ENCODE measurements around the gene IFT172. TPM values are rescaled to one million over a fixed set of nuclear protein-coding genes. Genes with fewer than 3 reads are reported as not detected.

Gene IFT172
- total RNA-seq (2022; extraction: Qiagen RNA extraction), result 7.7 to 8.7 TPM (median 8.3 TPM) in 5 replicates

GRCh38 chr2:27489498-27490397 lies at the start of gene IFT172:
TSS of gene IFT172 (minus strand) at chr2:27489743. CDS start at chr2:27489653, 90 bp downstream.

DNA sequence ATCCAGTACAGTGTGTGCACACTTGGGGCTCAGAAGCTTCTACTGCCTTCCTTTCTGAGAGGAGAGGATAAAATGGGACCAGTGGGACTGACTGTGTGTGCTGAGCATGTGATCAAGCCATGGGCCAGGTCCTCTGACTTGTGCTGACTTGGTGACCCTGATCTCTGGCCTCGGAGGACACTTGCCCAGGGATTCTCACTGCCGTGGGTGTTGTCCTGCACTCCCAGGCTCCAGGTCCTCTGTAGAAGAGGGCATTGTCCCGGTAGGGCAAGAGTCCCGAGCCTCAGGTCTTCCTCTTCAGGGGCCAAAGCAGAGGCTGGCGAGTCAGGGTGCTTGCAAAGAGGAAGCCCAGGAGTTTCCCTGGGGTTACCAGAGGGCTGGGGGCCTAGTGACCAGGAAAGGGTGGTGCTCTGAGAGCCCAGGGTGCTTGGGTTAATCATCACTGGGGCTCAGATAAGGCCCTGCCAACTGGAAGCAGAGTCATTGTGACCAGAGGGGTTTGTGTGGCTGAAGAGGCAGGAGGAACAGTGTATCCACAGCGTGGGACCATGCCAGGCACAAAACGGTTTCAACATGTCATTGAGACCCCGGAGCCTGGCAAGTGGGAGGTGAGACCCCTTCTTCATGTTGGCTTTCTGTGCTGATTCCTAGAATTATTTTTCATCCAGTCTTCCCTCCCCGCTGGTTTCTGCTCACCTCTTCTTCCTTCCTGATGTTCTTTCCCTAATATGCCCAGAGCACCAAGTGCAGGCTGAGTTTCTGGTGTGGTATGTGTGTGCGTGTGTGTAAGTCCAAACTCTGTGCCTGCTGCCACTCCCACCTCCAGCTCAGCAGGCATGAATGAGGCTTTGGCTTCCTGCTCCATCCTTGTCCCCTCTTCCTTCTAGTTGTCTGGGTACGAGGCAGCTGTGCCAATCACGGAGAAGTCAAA lies 7.1 kb upstream of the IFT172 start, which contains the start of gene GCKR:
GCKR (plus strand) TSS at position 483 of the 931 bp plus-strand sequence; CDS start at position 549, 66 bp downstream.

DNA sequence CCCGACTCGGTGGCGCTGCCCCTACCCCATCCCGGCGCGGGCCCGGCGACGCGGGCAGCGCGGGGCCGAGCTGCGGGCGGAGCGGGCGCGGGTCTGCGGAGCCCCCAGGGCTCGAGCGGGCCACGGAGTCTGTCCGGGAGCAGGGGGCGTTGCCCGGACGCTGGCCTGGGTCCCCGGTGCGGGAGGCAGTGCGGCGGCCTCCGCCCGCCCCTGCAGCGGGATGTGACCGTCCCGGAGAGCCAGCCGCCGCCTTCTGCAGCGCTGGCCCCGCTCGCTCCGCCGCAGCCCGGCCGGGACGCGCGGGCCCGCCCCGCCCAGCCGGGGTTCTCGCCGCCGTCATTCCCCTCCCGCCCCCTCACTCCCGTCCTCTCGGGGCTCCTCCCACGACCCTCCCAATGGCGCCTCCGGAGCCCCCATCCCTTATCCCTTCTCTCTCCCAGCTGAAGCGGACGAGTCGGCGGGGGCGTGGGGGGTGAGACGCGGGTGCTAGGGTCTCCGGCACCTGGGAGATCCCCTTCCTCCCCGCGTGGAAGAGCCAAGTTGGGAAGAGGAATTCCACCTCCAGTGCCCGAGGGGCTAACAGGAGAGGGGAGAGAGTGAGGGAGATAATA lies 5.5 kb upstream of the IFT172 start, which contains the start of gene FNDC4:
FNDC4 (minus strand) TSS at position 257 of the 611 bp plus-strand sequence. CDS start 521 bp downstream, outside the sequence.

GRCh38 chr2:27441958-27442919 lies 47.3 kb downstream of the IFT172 start, which contains the start of gene KRTCAP3:
TSS of gene KRTCAP3 (plus strand) at chr2:27442381. CDS start at chr2:27442413, 32 bp downstream.

DNA sequence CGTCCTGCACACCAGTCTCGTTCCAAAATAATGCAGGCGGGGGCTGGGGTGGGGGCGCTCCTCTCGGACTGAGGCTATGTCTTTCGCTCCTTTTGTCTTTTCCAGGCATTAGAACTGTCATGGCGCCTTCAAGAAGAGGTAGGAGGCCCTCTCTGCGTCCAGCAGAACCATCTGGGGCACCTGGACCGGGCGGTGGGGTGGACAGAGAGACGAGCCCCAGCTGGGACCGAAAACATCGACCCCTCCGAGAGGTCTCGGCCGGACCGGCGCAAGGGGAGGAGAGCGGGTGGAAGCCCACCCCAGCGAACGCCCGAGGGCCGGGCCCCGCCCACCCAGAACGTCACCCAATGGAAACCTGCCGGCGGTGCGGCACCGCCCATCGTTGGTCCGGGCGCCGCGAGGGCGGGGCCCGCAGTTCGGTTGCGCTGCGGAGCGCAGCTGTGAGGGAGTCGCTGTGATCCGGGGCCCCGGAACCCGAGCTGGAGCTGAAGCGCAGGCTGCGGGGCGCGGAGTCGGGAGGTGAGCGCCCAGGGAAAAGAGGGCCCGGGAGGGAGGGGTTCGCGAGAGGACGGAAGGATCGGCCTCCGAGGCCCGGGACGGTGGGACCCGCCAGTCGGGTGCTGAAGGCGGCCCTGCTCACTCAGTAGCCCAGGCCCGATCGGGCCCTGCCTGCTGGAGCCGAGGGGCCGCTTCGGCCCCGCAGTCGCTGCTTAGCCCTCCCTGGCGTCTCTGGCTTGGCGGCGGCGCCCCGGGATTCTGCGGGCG lies 61.1 kb downstream of the IFT172 start, which contains the start of gene NRBP1:
NRBP1 (plus strand) TSS at position 419 of the 765 bp plus-strand sequence. CDS start 4,643 bp downstream, outside the sequence.

DNA sequence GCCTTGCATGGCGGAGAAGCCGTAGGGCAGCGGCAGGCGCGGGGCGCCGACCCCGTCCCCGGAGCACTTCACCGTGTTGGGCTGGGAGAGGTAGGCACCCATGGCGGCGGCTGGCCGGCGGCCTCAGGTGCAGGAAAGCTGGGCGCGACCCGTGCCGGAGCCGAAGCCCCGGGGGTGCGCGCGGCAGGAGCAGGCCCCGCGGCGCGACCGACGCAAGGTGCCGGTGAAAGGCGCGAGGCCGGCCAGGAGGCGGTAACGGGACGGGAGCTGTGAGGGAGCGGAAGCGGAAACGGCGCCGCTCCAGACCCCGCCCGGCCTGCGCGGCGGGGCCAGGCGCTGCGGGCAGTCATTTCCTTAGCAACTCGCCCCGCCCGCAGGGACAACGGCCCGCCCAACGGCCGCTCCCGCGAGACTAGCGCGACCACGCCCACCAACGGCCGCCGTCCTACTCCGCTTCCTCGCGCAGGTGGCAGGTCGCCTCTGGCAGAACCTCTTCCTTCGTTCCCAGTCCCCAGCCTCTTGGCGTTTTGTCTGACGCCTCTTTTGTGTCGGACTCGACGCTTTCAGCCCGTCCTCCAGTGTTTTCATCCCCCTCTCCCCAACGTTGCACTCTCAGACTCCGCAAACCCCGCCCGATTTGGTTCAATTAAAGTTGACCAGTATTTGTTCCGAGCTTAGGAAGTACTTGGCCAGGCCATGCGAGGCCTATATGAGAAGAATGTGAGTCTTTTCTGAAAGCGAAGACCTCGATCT lies 80.0 kb downstream of the IFT172 start, which contains the start of gene PPM1G:
PPM1G (minus strand) TSS at position 271 of the 753 bp plus-strand sequence; CDS start at position 102, 169 bp downstream.

Other genes starting within 250 kb of the IFT172 start
- 2.6 to 3.4 TPM (median 3.2 TPM) in 5 replicates for gene SLC30A3, start 226.7 kb downstream of the IFT172 start, total RNA-seq (2022; extraction: Qiagen RNA extraction)
- gene DNAJC5G, start 214.3 kb downstream of the IFT172 start, total RNA-seq (2022; extraction: Qiagen RNA extraction), result not detected in 5 replicates
- gene TRIM54, start 207.3 kb downstream of the IFT172 start, total RNA-seq (2022; extraction: Qiagen RNA extraction), result 0.82 to 1.2 TPM (median 0.95 TPM) in 5 replicates
- gene UCN, start 181.3 kb downstream of the IFT172 start, total RNA-seq (2022; extraction: Qiagen RNA extraction), result 1.2 to 2.5 TPM (median 1.8 TPM) in 5 replicates
- 71.0 to 91.6 TPM (median 84.4 TPM) in 5 replicates for gene MPV17, start 166.6 kb downstream of the IFT172 start, total RNA-seq (2022; extraction: Qiagen RNA extraction)
- gene GTF3C2, start 133.0 kb downstream of the IFT172 start, total RNA-seq (2022; extraction: Qiagen RNA extraction), result 56.0 to 61.4 TPM (median 59.5 TPM) in 5 replicates
- gene EIF2B4, start 119.4 kb downstream of the IFT172 start, total RNA-seq (2022; extraction: Qiagen RNA extraction), result 52.8 to 60.6 TPM (median 55.7 TPM) in 5 replicates
- gene SNX17, start 119.1 kb downstream of the IFT172 start, total RNA-seq (2022; extraction: Qiagen RNA extraction), result 135 to 144 TPM (median 142 TPM) in 5 replicates
- gene ZNF513, start 109.0 kb downstream of the IFT172 start, total RNA-seq (2022; extraction: Qiagen RNA extraction), result 11.8 to 14.7 TPM (median 13.8 TPM) in 5 replicates
- gene PPM1G, start 80.2 kb downstream of the IFT172 start, total RNA-seq (2022; extraction: Qiagen RNA extraction), result 156 to 166 TPM (median 158 TPM) in 5 replicates
- 122 to 134 TPM (median 129 TPM) in 5 replicates for gene NRBP1, start 61.1 kb downstream of the IFT172 start, total RNA-seq (2022; extraction: Qiagen RNA extraction)
- gene KRTCAP3, start 47.4 kb downstream of the IFT172 start, total RNA-seq (2022; extraction: Qiagen RNA extraction), result 0.47 to 0.72 TPM (median 0.61 TPM) in 4 of 5 replicates, not detected in the other
- gene FNDC4, start 5.5 kb upstream of the IFT172 start, total RNA-seq (2022; extraction: Qiagen RNA extraction), result 4.2 to 5.4 TPM (median 4.5 TPM) in 5 replicates
- gene GCKR, start 7.1 kb upstream of the IFT172 start, total RNA-seq (2022; extraction: Qiagen RNA extraction), result 0.10 to 0.42 TPM (median 0.32 TPM) in 5 replicates
- gene ZNF512, start 93.3 kb upstream of the IFT172 start, total RNA-seq (2022; extraction: Qiagen RNA extraction), result 14.8 to 19.7 TPM (median 17.7 TPM) in 5 replicates
- 3.4 to 4.4 TPM (median 4.0 TPM) in 5 replicates for gene CCDC121, start 139.3 kb upstream of the IFT172 start, total RNA-seq (2022; extraction: Qiagen RNA extraction)
- 54.7 to 64.0 TPM (median 56.6 TPM) in 5 replicates for gene GPN1, start 139.3 kb upstream of the IFT172 start, total RNA-seq (2022; extraction: Qiagen RNA extraction)
- gene SUPT7L, start 173.9 kb upstream of the IFT172 start, total RNA-seq (2022; extraction: Qiagen RNA extraction), result 25.1 to 32.9 TPM (median 32.8 TPM) in 5 replicates
- gene SLC4A1AP, start 174.1 kb upstream of the IFT172 start, total RNA-seq (2022; extraction: Qiagen RNA extraction), result 27.0 to 35.9 TPM (median 28.8 TPM) in 5 replicates